Astrocyte (in vitro differentiated cells and primary cell): Measurements from ENCODE around the gene DAAM2. TPM values are rescaled to one million over a fixed set of nuclear protein-coding genes. Genes with fewer than 3 reads are reported as not detected.
A peak's percentile ranks its signal among the peaks of the same experiment; 100 is the strongest.

ENCODE experiments used
- DNase-seq: peaks from one replicate; pipeline ENCODE4 v3.0.0-alpha.2; 2010; ENCODE audit warnings: low read depth
- FAIRE-seq: peaks from 2 replicates; lab custom pipeline; 2011; peaks lifted over from hg19 to GRCh38; lab: Jason Lieb, UNC
- H2AFZ ChIP-seq: 2 replicates; pipeline ENCODE4 v1.6.0; 2012; ENCODE audit warnings: low read depth, low read length, inconsistent platforms
- H3K27ac ChIP-seq: 2 replicates; pipeline ENCODE4 v1.5.1; 2011; ENCODE audit warnings: low read depth, low read length, inconsistent platforms
- H3K27me3 ChIP-seq: 2 replicates; pipeline ENCODE4 v1.6.0; 2011; ENCODE audit warnings: low read length, inconsistent platforms; ENCODE audit not compliant: insufficient read depth
- H3K36me3 ChIP-seq: 2 replicates; pipeline ENCODE4 v1.5.1; 2011; ENCODE audit warnings: low read length, inconsistent platforms; ENCODE audit not compliant: insufficient read depth
- H3K4me1 ChIP-seq: 2 replicates; pipeline ENCODE4 v1.5.1; 2011; ENCODE audit warnings: low read length, inconsistent platforms; ENCODE audit not compliant: insufficient read depth
- H3K4me2 ChIP-seq: 2 replicates; pipeline ENCODE4 v1.6.0; 2012; ENCODE audit warnings: low read length, inconsistent platforms
- H3K4me3 ChIP-seq: 2 replicates; pipeline ENCODE4 v1.5.1; 2011; ENCODE audit warnings: low read depth, mild to moderate bottlenecking, low read length, inconsistent platforms; ENCODE audit not compliant: insufficient read depth
- H3K79me2 ChIP-seq: 2 replicates; pipeline ENCODE4 v1.6.0; 2012; ENCODE audit warnings: mild to moderate bottlenecking, low read length, inconsistent platforms; ENCODE audit not compliant: insufficient read depth
- H3K9ac ChIP-seq: 2 replicates; pipeline ENCODE4 v1.6.0; 2012; ENCODE audit warnings: mild to moderate bottlenecking, low read length, inconsistent platforms
- H3K9me3 ChIP-seq: 2 replicates; pipeline ENCODE4 v1.5.1; 2012; ENCODE audit warnings: low read depth, mild to moderate bottlenecking, low read length, inconsistent platforms; ENCODE audit not compliant: insufficient read depth
- H4K20me1 ChIP-seq: 2 replicates; pipeline ENCODE4 v1.6.0; 2012; ENCODE audit warnings: low read length, inconsistent platforms; ENCODE audit not compliant: insufficient read depth
- H3K27ac Mint-ChIP-seq: one replicate; pipeline ENCODE4 v1.8.0; 2021; ENCODE audit warnings: mild to moderate bottlenecking, mixed read lengths; ENCODE audit not compliant: unreplicated experiment
- H3K27me3 Mint-ChIP-seq: one replicate; pipeline ENCODE4 v1.8.0; 2021; ENCODE audit warnings: low read depth, mixed read lengths; ENCODE audit not compliant: unreplicated experiment
- H3K36me3 Mint-ChIP-seq: one replicate; pipeline ENCODE4 v1.8.0; 2021; ENCODE audit warnings: low read depth, mixed read lengths; ENCODE audit not compliant: unreplicated experiment
- H3K4me1 Mint-ChIP-seq: one replicate; pipeline ENCODE4 v1.8.0; 2021; ENCODE audit warnings: low read depth, mixed read lengths; ENCODE audit not compliant: unreplicated experiment
- H3K4me3 Mint-ChIP-seq: one replicate; pipeline ENCODE4 v1.8.0; 2021; ENCODE audit warnings: mild to moderate bottlenecking, moderate library complexity, mixed read lengths; ENCODE audit not compliant: unreplicated experiment
- H3K9me3 Mint-ChIP-seq: one replicate; pipeline ENCODE4 v1.8.0; 2021; ENCODE audit warnings: mild to moderate bottlenecking, mixed read lengths; ENCODE audit not compliant: unreplicated experiment
- CTCF ChIP-seq: IDR thresholded peaks from 2 replicates; pipeline ENCODE4 v1.5.1; 2011; ENCODE audit warnings: low read depth, mild to moderate bottlenecking, inconsistent platforms, low read length, moderate library complexity; ENCODE audit not compliant: insufficient read depth
- EZH2 ChIP-seq: IDR thresholded peaks from 2 replicates; pipeline ENCODE4 v1.6.1; 2012; ENCODE audit warnings: mild to moderate bottlenecking, low read length, inconsistent platforms; ENCODE audit not compliant: insufficient read depth
- total RNA-seq: library from RNA; stranded (reverse); gene quantifications from 2 replicates; pipeline ENCODE4 v1.2.1, GENCODE V29; 2021

Gene DAAM2
- total RNA-seq, 1 donor from 2014 or later = 38.4 TPM

- H3K27ac Mint-ChIP-seq = no peak overlapping the region
- no peaks in the 10 kb centered on the region for H3K36me3 Mint-ChIP-seq
- Histone ChIP-seq H3K4me2 (no peak overlapping the region), H3K9ac (no peak overlapping the region), H4K20me1 (no peaks in the 10 kb centered on the region), H3K4me1 (no peaks in the 10 kb centered on the region), H3K9me3 (no peaks in the 10 kb centered on the region), H3K4me3 (no peak overlapping the region), H3K27me3 (peaks cover 3% of the 10 kb centered on the region), H3K36me3 (no peaks in the 10 kb centered on the region), H2AFZ (no peak overlapping the region), H3K79me2 (no peaks in the 10 kb centered on the region), H3K27ac (no peak overlapping the region)
- H3K27me3 Mint-ChIP-seq = peaks cover 7% of the 10 kb centered on the region
- FAIRE-seq (no peak), DNase-seq (peak; percentile 10)
- peaks cover 2% of the 10 kb centered on the region for H3K4me1 Mint-ChIP-seq
- H3K4me3 Mint-ChIP-seq = no peak overlapping the region
- no peak for TF ChIP-seq EZH2
- no peak for TF ChIP-seq CTCF
- peaks cover 4% of the 10 kb centered on the region for H3K9me3 Mint-ChIP-seq
Measured at GRCh38 chr6:39760226-39760952, 31.8 kb upstream of the DAAM2 start.

GRCh38 chr6:39765508-39766065 is 26.6 kb upstream of the DAAM2 start:
- Histone ChIP-seq H3K79me2 (no peaks in the 10 kb centered on the region), H3K4me1 (no peaks in the 10 kb centered on the region), H3K4me2 (no peak overlapping the region), H3K9ac (no peak overlapping the region), H3K27me3 (no peaks in the 10 kb centered on the region), H3K27ac (no peak overlapping the region), H3K36me3 (no peaks in the 10 kb centered on the region), H2AFZ (no peak overlapping the region), H3K4me3 (no peak overlapping the region), H4K20me1 (no peaks in the 10 kb centered on the region), H3K9me3 (no peaks in the 10 kb centered on the region)
- no peak for FAIRE-seq
- peaks cover 4% of the 10 kb centered on the region for H3K9me3 Mint-ChIP-seq
- no peaks in the 10 kb centered on the region for H3K36me3 Mint-ChIP-seq
- no peak overlapping the region for H3K27ac Mint-ChIP-seq
- H3K4me1 Mint-ChIP-seq = peaks cover 6% of the 10 kb centered on the region
- no peak for DNase-seq
- H3K27me3 Mint-ChIP-seq = peaks cover 13% of the 10 kb centered on the region
- no peak for TF ChIP-seq EZH2
- H3K4me3 Mint-ChIP-seq = no peak overlapping the region

GRCh38 chr6:39769012-39769411 is 23.2 kb upstream of the DAAM2 start:
- H3K4me1 Mint-ChIP-seq = peaks cover 17% of the 10 kb centered on the region
- Histone ChIP-seq H3K9ac (no peak overlapping the region), H3K4me1 (no peaks in the 10 kb centered on the region), H3K4me2 (no peak overlapping the region), H2AFZ (no peak overlapping the region), H3K36me3 (no peaks in the 10 kb centered on the region), H3K27me3 (no peaks in the 10 kb centered on the region), H3K9me3 (no peaks in the 10 kb centered on the region), H4K20me1 (no peaks in the 10 kb centered on the region), H3K4me3 (no peak overlapping the region), H3K79me2 (no peaks in the 10 kb centered on the region), H3K27ac (no peak overlapping the region)
- H3K36me3 Mint-ChIP-seq = no peaks in the 10 kb centered on the region
- H3K27me3 Mint-ChIP-seq = peaks cover 8% of the 10 kb centered on the region
- FAIRE-seq (no peak), DNase-seq (no peak)
- no peak overlapping the region for H3K27ac Mint-ChIP-seq
- H3K4me3 Mint-ChIP-seq = no peak overlapping the region
- H3K9me3 Mint-ChIP-seq = peaks cover 4% of the 10 kb centered on the region
- no peak for TF ChIP-seq EZH2
- TF ChIP-seq CTCF = no peak
